ENCODE measurements around the gene USP15.

- TF ChIP-seq, protein P1, sequence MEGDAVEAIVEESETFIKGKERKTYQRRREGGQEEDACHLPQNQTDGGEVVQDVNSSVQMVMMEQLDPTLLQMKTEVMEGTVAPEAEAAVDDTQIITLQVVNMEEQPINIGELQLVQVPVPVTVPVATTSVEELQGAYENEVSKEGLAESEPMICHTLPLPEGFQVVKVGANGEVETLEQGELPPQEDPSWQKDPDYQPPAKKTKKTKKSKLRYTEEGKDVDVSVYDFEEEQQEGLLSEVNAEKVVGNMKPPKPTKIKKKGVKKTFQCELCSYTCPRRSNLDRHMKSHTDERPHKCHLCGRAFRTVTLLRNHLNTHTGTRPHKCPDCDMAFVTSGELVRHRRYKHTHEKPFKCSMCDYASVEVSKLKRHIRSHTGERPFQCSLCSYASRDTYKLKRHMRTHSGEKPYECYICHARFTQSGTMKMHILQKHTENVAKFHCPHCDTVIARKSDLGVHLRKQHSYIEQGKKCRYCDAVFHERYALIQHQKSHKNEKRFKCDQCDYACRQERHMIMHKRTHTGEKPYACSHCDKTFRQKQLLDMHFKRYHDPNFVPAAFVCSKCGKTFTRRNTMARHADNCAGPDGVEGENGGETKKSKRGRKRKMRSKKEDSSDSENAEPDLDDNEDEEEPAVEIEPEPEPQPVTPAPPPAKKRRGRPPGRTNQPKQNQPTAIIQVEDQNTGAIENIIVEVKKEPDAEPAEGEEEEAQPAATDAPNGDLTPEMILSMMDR (IDR thresholded peaks at IDR 0.05): no peak
- TF ChIP-seq POLR2AphosphoS5 (IDR thresholded peaks at IDR 0.05) (no peak), POLR2A (IDR thresholded peaks at IDR 0.05) (no peak), EP300 (IDR thresholded peaks at IDR 0.05; ENCODE audit: low read depth) (no peak)
These were observed 111.5 kb downstream of the USP15 start for GRCh38 chr12:62371661-62372060.

Data from transverse colon (tissue), 4 donors.